ENCODE results near the gene GRAP. TPM values are rescaled to one million over a fixed set of nuclear protein-coding genes. Genes with fewer than 3 reads are reported as not detected.
A peak's percentile ranks its signal among the peaks of the same experiment; 100 is the strongest.
"Not testable (repeated sequence)": the region's sequence is repeated elsewhere in the genome, so short reads cannot be mapped to it uniquely, and the experiment has no call there.

Gene GRAP
- total and polyA plus RNA-seq, 4 donors: 0.87 to 6.3 (median 3.2) TPM

DNA sequence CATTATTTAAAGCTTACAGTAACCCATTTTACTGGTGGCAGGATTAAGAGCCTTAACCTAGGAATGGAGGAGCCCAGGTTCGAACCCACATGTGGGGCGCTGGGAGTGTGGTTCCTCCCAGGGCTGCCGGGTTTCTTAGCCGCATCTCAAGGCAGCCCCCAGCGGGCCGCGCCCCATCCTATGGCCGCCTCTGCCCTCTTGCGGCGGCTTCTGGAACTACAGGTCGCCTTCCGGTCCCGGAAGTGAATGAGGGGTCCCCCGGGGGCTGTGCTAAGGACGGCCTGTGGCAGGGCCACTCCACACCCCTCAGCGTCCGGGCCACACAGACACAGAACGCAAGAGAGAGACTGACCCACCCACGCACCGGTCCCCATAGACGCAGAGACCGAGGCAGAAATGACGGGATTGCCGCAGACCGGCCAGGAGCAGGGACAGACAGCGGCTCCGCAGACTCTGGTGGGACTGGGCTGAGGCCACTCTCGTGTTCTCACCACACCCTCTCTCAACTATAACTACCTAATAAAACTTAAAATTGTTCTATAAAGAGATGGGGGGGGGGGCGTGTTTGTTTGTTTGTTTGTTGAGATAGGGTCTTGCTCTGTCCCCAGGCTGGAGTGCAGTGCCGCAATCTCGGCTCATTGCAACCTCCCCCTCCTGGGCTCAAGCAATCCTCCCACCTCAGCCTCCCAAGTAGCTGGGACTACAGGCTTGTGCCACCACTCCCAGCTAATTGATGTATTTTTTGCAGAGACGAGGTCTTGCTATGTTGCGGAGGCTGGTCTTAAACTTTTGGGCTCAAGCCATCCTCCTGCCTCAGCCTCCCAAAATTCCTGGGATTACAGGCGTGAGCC is 23.8 kb upstream of the GRAP start:
- H3K4me1 ChIP-seq (ENCODE audit: control insufficient read depth in 1 of 2, insufficient read depth in 2 of 2, low read length in 2 of 2); intact Hi-C loops (cut with DNase I); H3K4me3 ChIP-seq (ENCODE audit: low read length in 2 of 2); H3K27ac ChIP-seq (ENCODE audit: low read depth in 1 of 2, low read length in 2 of 2); H3K9me3 ChIP-seq (ENCODE audit: control insufficient read depth, low read length); H3K36me3 ChIP-seq (ENCODE audit: control insufficient read depth in 1 of 2, insufficient read depth in 2 of 2, low read length in 1 of 2); H3K27me3 ChIP-seq (ENCODE audit: control insufficient read depth in 1 of 2, insufficient read depth in 2 of 2, low read length in 1 of 2); DNase-seq: not testable (repeated sequence)
- ATAC-seq (ENCODE audit: low FRiP score): peak; percentile 99
- no CpG with 5 or more reads among the region's 34 CpGs for WGBS, 2 donors

DNA sequence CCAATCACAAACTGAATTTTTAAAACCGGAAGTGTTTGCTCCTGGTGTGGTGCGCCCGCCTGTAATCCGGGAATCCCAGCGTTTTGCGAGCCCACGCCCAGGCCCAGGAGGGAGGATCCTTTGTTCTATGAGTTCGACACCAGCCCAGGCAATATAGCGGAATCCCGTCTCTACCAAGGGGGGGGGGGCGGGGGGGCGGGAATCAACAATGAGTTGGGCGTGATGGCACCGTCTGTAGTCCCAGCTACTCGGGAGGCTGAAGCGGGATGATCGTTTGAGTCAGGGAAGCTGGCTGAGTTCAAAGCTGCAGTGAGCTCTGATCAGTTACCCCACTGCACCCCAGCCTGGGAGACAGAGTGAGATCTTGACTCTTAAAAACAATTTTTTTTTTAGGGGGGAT is 17.6 kb upstream of the GRAP start:
- WGBS, 2 donors: 1% methylated on average over 10 of the region's 17 CpGs; no CpG with 5 or more reads in 1 of the 2 donors
- intact Hi-C loops (cut with DNase I); H3K4me1 ChIP-seq (ENCODE audit: control insufficient read depth in 1 of 2, insufficient read depth in 2 of 2, low read length in 2 of 2); H3K4me3 ChIP-seq (ENCODE audit: low read length in 2 of 2); H3K36me3 ChIP-seq (ENCODE audit: control insufficient read depth in 1 of 2, insufficient read depth in 2 of 2, low read length in 1 of 2); H3K27ac ChIP-seq (ENCODE audit: low read depth in 1 of 2, low read length in 2 of 2); H3K9me3 ChIP-seq (ENCODE audit: control insufficient read depth, low read length); ATAC-seq (ENCODE audit: low FRiP score); H3K27me3 ChIP-seq (ENCODE audit: control insufficient read depth in 1 of 2, insufficient read depth in 2 of 2, low read length in 1 of 2): not testable (repeated sequence)
- DNase-seq: peak; percentile 2 to 37

DNA sequence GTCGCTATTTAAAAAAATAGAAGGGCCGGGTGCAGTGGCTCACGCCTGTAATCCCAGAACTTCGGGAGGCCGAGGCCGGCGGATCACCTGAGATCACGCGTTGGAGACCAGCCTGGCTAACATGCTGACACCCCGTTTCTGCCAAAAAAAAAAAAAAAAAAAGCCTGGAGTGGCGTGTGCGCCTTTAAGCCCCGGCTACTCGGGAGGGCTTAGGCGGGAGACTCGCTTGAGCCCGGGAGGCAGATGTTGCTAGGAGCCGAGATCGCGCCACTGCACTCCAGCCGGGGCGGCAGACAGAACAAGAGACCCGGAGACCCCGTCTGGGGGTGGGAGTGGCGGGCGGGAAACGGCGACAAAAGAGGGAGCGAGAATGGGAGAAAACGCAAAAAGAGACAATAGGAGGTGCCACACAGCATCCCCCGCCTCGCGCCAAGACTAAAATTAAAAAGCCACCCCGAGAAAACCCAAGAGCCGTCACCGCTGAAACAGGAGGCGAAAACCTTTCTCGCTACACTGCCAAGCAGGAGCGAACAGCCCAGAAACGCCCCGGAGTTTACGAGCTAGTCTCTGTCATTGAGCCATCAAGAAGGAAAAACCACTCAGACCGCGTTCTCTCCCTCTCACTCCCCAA is 16.7 kb upstream of the GRAP start:
- intact Hi-C loops (cut with DNase I): not testable (repeated sequence)
- peak; percentile 84 to 88 for DNase-seq
- WGBS, 2 donors: 0% methylated on average over 18 to 29 of the region's 44 CpGs

DNA sequence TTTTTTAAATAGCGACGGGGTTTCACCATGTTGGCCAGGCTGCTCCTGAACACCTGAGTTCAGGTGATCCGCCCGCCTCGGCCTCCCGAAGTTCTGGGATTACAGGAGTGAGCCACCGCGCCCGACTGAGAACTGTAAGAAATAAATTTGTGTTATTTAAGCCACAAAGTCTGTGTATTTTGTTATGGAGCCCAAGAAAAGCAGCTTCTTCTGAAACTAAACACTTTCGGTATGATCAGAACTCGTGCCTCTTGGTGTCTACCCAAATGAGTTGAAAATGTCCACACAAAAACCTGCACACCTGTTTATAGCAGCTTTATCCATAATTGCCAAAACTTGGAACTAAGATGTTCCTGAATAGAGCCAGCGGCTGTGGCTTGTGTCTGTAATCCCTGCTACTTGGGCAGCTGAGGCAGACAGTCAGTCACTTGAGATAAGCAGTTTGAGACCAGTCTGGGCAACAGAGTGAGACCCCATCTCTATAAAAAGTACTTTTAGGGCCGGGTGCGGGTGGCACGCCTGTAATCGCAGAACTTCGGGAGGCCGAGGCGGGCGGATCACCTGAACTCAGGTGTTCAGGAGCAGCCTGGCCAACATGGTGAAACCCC is 16.1 kb upstream of the GRAP start:
- H3K36me3 ChIP-seq (ENCODE audit: control insufficient read depth in 1 of 2, insufficient read depth in 2 of 2, low read length in 1 of 2); H3K27me3 ChIP-seq (ENCODE audit: control insufficient read depth in 1 of 2, insufficient read depth in 2 of 2, low read length in 1 of 2); H3K4me3 ChIP-seq (ENCODE audit: low read length in 2 of 2); DNase-seq; H3K9me3 ChIP-seq (ENCODE audit: control insufficient read depth, low read length); H3K27ac ChIP-seq (ENCODE audit: low read depth in 1 of 2, low read length in 2 of 2); intact Hi-C loops (cut with DNase I); H3K4me1 ChIP-seq (ENCODE audit: control insufficient read depth in 1 of 2, insufficient read depth in 2 of 2, low read length in 2 of 2): not testable (repeated sequence)
- WGBS, 2 donors: no CpG with 5 or more reads among the region's 20 CpGs
- peak; percentile 95 for ATAC-seq (ENCODE audit: low FRiP score)

More for the DNA sequence above, 16.7 kb upstream of the GRAP start:
- not testable (repeated sequence) for H3K36me3 ChIP-seq (ENCODE audit: control insufficient read depth in 1 of 2, insufficient read depth in 2 of 2, low read length in 1 of 2); H3K9me3 ChIP-seq (ENCODE audit: control insufficient read depth, low read length); ATAC-seq (ENCODE audit: low FRiP score); H3K27ac ChIP-seq (ENCODE audit: low read depth in 1 of 2, low read length in 2 of 2); H3K27me3 ChIP-seq (ENCODE audit: control insufficient read depth in 1 of 2, insufficient read depth in 2 of 2, low read length in 1 of 2); H3K4me1 ChIP-seq (ENCODE audit: control insufficient read depth in 1 of 2, insufficient read depth in 2 of 2, low read length in 2 of 2); H3K4me3 ChIP-seq (ENCODE audit: low read length in 2 of 2)

DNA sequence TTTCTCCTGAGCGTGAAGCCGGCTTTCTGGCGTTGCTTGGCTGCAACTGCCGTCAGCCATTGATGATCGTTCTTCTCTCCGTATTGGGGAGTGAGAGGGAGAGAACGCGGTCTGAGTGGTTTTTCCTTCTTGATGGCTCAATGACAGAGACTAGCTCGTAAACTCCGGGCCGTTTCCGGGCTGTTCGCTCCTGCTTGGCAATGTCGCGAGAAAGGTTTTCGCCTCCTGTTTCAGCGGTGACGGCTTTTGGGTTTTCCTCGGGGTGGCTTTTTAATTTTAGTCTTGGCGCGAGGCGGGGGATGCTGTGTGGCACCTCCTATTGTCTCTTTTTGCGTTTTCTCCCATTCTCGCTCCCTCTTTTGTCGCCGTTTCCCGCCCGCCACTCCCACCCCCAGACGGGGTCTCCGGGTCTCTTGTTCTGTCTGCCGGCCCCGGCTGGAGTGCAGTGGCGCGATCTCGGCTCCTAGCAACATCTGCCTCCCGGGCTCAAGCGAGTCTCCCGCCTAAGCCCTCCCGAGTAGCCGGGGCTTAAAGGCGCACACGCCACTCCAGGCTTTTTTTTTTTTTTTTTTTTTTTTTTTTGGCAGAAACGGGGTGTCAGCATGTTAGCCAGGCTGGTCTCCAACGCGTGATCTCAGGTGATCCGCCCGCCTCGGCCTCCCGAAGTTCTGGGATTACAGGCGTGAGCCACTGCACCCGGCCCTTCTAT is 15.4 kb upstream of the GRAP start:
- H3K27ac ChIP-seq (ENCODE audit: low read depth in 1 of 2, low read length in 2 of 2): not testable (repeated sequence)
- WGBS, 2 donors: 0% methylated on average over 23 of the region's 51 CpGs; no CpG with 5 or more reads in 1 of the 2 donors
- ATAC-seq (ENCODE audit: low FRiP score): peak; percentile 44

DNA sequence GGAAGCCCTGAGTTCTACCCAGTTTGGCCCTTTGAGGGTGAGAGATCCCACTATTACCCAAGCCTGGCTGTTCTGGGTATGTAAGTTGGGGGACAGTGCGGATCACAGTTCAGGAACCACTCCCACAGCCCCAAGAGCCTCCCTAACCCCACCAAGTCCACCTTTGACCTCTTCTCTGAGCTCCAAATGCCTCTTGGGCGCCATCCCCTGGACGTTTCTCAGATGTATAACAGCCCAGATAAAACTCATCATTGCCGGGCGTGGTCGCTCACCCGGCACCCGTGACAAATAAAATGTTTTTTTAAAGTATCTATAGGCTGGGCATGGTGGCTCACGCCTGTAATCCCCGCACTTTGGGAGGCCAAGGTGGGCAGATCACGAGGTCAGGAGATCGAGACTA is 8.7 kb upstream of the GRAP start:
- H3K9me3 ChIP-seq (ENCODE audit: control insufficient read depth, low read length); DNase-seq; H3K27me3 ChIP-seq (ENCODE audit: control insufficient read depth in 1 of 2, insufficient read depth in 2 of 2, low read length in 1 of 2); H3K4me1 ChIP-seq (ENCODE audit: control insufficient read depth in 1 of 2, insufficient read depth in 2 of 2, low read length in 2 of 2); H3K36me3 ChIP-seq (ENCODE audit: control insufficient read depth in 1 of 2, insufficient read depth in 2 of 2, low read length in 1 of 2); ATAC-seq (ENCODE audit: low FRiP score); H3K4me3 ChIP-seq (ENCODE audit: low read length in 2 of 2); H3K27ac ChIP-seq (ENCODE audit: low read depth in 1 of 2, low read length in 2 of 2); intact Hi-C loops (cut with DNase I): not testable (repeated sequence)
- WGBS, 2 donors: no CpG with 5 or more reads among the region's 12 CpGs

More for the DNA sequence above, 15.4 kb upstream of the GRAP start:
- H3K4me3 ChIP-seq (ENCODE audit: low read length in 2 of 2); H3K27me3 ChIP-seq (ENCODE audit: control insufficient read depth in 1 of 2, insufficient read depth in 2 of 2, low read length in 1 of 2); H3K9me3 ChIP-seq (ENCODE audit: control insufficient read depth, low read length); intact Hi-C loops (cut with DNase I); H3K36me3 ChIP-seq (ENCODE audit: control insufficient read depth in 1 of 2, insufficient read depth in 2 of 2, low read length in 1 of 2); H3K4me1 ChIP-seq (ENCODE audit: control insufficient read depth in 1 of 2, insufficient read depth in 2 of 2, low read length in 2 of 2): not testable (repeated sequence)
- peak; percentile 81 to 88 for DNase-seq

DNA sequence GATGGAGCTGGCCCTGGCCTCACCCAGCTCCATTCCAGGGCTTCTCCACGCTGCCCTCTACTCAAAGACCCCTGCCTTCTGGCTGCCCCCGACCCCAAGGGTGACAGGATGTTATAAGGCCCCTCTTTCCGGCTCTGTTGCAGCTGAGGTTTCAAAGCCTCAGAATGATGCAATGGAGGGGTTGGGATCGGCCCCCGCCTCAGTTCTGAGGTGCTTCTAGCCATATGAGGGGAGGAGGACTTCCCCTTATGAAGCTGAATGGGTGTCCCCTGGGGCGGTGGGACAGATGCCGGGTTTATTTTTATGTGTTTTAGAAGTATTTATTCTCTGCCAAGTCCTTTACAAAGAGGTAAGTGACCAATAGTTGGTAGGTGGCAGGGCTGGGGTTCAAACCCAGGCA is 2.1 kb upstream of the GRAP start:
- WGBS, 2 donors: 82% methylated on average over 4 of the region's 7 CpGs; no CpG with 5 or more reads in 1 of the 2 donors
- H3K9me3 ChIP-seq (ENCODE audit: control insufficient read depth, low read length); H3K4me1 ChIP-seq (ENCODE audit: control insufficient read depth in 1 of 2, insufficient read depth in 2 of 2, low read length in 2 of 2); H3K27me3 ChIP-seq (ENCODE audit: control insufficient read depth in 1 of 2, insufficient read depth in 2 of 2, low read length in 1 of 2); H3K36me3 ChIP-seq (ENCODE audit: control insufficient read depth in 1 of 2, insufficient read depth in 2 of 2, low read length in 1 of 2); intact Hi-C loops (cut with DNase I); H3K27ac ChIP-seq (ENCODE audit: low read depth in 1 of 2, low read length in 2 of 2); ATAC-seq (ENCODE audit: low FRiP score); H3K4me3 ChIP-seq (ENCODE audit: low read length in 2 of 2): not testable (repeated sequence)
- peak in 1 of 2 donors; percentile 0 for DNase-seq

DNA sequence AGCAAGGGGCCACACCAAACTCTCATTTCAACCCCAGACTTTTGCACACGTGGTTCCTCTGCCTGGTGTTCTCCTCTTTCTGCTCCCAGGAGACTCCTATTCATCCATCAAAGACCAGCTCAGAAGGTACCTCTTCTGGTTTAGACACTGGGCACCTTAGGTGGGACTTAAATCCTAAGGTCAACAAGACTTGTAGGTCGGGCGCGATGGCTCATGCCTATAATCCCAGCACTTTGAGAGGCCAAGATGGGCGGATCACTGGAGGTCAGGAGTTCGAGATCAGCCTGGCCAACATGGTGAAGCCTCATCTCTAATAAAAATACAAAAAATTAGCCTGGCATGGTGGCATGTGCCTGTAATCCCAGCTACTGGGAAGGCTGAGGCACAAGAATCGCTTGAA is 753 bp upstream of the GRAP start:
- H3K9me3 ChIP-seq (ENCODE audit: control insufficient read depth, low read length); H3K36me3 ChIP-seq (ENCODE audit: control insufficient read depth in 1 of 2, insufficient read depth in 2 of 2, low read length in 1 of 2); H3K27ac ChIP-seq (ENCODE audit: low read depth in 1 of 2, low read length in 2 of 2); intact Hi-C loops (cut with DNase I); H3K27me3 ChIP-seq (ENCODE audit: control insufficient read depth in 1 of 2, insufficient read depth in 2 of 2, low read length in 1 of 2); H3K4me1 ChIP-seq (ENCODE audit: control insufficient read depth in 1 of 2, insufficient read depth in 2 of 2, low read length in 2 of 2); ATAC-seq (ENCODE audit: low FRiP score); H3K4me3 ChIP-seq (ENCODE audit: low read length in 2 of 2): not testable (repeated sequence)
- 94 to 100% methylated on average over 5 of the region's 7 CpGs for WGBS, 2 donors
- DNase-seq: peak in 1 of 2 donors; percentile 50

All from aorta (tissue), 5 donors.